Measurements from ENCODE around the gene OR2T34. TPM values are rescaled to one million over a fixed set of nuclear protein-coding genes. Genes with fewer than 3 reads are reported as not detected.
"Not testable (repeated sequence)": the region's sequence is repeated elsewhere in the genome, so short reads cannot be mapped to it uniquely, and the experiment has no call there.

Gene OR2T34
- total RNA-seq, 1 donor = under 0.01 TPM

DNA sequence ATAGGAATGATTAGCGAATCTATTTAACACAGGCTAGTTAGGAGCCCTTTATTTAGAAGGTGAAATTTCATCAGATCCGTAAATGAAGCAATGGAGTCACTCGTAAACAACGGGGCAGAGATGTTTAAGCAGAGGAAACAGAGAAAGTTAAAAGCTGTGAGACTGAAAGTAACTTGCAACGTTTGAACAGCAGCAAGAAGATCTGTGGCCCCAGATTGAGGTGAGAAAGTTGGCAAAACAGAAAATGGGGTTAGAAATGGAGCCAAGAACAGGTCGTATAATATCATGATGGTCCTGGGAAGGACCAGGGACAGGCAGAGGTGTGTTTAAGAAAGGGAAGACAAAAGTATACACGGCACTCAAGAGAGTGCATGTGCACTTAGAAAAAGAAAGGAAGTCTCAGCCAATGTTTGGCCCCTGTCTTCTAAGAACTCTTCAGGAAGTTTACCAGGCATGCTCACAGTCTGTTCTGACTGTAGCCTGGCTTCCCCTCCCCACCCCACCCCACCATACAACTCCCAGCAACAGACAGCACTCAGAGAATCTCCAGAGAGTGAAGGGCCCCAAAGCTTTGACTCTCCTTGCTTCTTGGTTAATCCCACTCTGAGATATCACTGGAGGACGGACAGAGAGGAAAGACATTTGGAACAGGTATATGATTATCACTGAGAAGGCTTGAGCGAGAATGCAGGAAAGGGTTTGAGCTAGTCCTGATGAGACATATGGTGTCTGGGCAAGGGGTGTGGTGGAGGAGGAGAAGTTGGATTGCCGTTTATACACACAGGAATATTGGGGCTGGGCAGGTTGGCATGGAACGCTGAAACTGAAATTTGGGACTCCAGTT, 8.8 kb downstream of the OR2T34 start:
- peak in 1 of 3 donors; percentile 10 for DNase-seq (ENCODE audit: low read depth in 2 of 3, low spot score in 2 of 3)

DNA sequence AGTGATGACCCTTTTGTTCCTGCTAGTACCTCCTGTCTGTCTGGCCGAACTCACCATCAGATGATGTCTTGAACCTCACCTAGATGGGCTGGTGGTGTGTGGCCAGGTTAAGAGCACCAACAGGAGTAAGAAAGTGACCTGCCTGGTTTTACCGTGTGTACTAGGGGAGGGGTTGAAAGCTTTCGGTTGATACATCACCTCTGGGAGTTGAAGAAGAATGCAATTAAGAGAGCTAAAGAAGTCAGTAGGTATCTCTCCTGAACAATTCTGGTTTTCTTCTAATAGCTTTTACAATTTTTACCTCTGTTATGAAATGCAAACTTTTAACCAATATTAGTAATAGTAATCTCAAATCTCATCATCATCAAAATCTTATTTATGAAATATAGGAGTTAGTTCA, 11.9 kb downstream of the OR2T34 start, which contains the start of gene OR2T29:
Gene OR2T29 (minus strand): TSS at position 101 of the 400 bp plus-strand sequence. CDS start 3,281 bp downstream, outside the sequence.
- DNase-seq (ENCODE audit: low read depth in 2 of 3, low spot score in 2 of 3) = not testable (repeated sequence)

DNA sequence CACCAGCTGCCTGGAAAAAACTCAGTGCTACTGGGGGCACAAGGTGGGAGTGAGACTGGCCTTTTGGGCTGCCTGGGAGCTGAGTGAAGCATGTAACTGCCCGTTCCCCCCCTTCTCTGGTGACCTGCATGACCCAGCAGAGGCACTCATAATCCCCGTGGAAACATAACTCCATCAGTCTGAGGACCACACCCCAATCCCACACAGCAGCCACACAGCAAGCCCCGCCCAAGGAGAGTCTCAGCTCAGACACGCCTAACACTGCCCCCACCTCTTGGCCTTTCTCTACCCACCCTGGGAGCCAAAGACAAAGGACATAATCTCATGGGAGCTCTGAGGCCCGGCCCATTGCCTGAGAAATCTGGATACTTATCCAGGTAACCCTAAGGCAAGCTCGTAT, 23.5 kb downstream of the OR2T34 start:
- not testable (repeated sequence) for DNase-seq (ENCODE audit: low read depth in 2 of 3, low spot score in 2 of 3)

DNA sequence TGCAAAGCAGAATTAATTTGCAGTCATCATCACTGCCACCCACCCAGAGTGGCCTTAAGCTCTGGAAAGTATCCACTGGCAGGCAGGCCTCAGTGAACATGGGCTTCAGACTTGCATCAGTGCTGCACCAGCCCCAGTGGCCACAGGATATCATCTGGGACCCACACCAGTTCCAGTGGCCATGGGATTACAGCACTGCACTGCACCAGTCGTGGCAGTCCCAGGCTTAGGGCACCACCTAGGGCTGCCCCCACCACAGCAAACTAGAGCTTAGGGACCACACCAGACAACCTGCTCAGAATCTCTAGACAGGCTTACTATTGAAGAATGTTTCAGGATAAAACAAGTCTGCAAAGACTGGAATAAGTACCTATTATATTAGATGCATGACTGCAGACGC, 27.2 kb downstream of the OR2T34 start:
- not testable (repeated sequence) for DNase-seq (ENCODE audit: low read depth in 2 of 3, low spot score in 2 of 3)

DNA sequence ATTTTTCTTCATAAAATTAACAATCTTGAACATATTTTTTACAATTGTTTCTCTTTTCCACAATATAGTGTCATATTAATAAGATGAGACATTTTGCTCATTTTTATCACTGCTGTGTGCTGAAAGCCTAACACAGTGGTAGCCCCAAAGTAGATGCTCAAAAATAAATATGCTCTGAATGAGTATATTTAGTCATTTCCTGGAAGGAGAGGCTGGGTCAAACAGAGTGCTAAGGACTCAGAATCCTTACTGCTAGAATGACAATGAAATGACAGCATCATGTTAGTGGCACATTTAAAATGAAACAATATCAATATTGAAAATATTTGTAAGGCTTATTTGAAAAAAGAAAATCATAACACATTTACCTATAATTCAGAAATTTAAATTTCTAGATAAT, 37.1 kb downstream of the OR2T34 start:
- not testable (repeated sequence) for DNase-seq (ENCODE audit: low read depth in 2 of 3, low spot score in 2 of 3)

Small RNA genes lying within 50 kb of the gene (small RNA-seq; reads per million reads assigned to genes)
- gene RF00019 = not detected

Other genes with a start within 250 kb of the OR2T34 start
- gene OR14C36, start 226.0 kb downstream of the OR2T34 start, total RNA-seq = not detected
- under 0.01 TPM for gene OR2T4, start 213.1 kb downstream of the OR2T34 start, total RNA-seq
- gene OR2T6, start 199.0 kb downstream of the OR2T34 start, total RNA-seq = under 0.01 TPM
- gene OR2T1, start 171.7 kb downstream of the OR2T34 start, total RNA-seq = under 0.01 TPM
- under 0.01 TPM for gene OR2T2, start 129.1 kb downstream of the OR2T34 start, total RNA-seq
- under 0.01 TPM for gene OR2T3, start 101.4 kb downstream of the OR2T34 start, total RNA-seq
- gene OR2T5, start 86.2 kb downstream of the OR2T34 start, total RNA-seq = not detected
- not detected for gene OR2G6, start 66.7 kb downstream of the OR2T34 start, total RNA-seq
- not detected for gene OR2T29, start 12.0 kb downstream of the OR2T34 start, total RNA-seq
- gene OR2T10, start 22.9 kb upstream of the OR2T34 start, total RNA-seq = not detected
- gene OR2T11, start 60.3 kb upstream of the OR2T34 start, total RNA-seq = not detected
- not detected for gene OR2T35, start 70.5 kb upstream of the OR2T34 start, total RNA-seq
- gene OR2T27, start 80.8 kb upstream of the OR2T34 start, total RNA-seq = not detected
- gene OR14I1, start 128.0 kb upstream of the OR2T34 start, total RNA-seq = not detected
- 0.54 TPM for gene LYPD8, start 181.0 kb upstream of the OR2T34 start, total RNA-seq

Data from hematopoietic multipotent progenitor cell (in vitro differentiated cells).